GM12865 (cell line): Measurements from ENCODE around the gene UFD1.

Experiments
- DNase-seq: peaks from one replicate; pipeline ENCODE4 v3.0.0; 2010; ENCODE audit warnings: low read depth
- H3K4me3 ChIP-seq: 2 replicates; pipeline ENCODE4 v1.5.1; 2011; ENCODE audit warnings: mild to moderate bottlenecking, low read depth, low read length, control low read depth
- CTCF ChIP-seq: IDR thresholded peaks from 2 replicates; pipeline ENCODE4 v1.5.1; 2011; ENCODE audit warnings: low read length, control low read depth, low read depth, inconsistent platforms; ENCODE audit not compliant: insufficient read depth; ENCODE audit errors: missing control alignments

Gene UFD1

DNA sequence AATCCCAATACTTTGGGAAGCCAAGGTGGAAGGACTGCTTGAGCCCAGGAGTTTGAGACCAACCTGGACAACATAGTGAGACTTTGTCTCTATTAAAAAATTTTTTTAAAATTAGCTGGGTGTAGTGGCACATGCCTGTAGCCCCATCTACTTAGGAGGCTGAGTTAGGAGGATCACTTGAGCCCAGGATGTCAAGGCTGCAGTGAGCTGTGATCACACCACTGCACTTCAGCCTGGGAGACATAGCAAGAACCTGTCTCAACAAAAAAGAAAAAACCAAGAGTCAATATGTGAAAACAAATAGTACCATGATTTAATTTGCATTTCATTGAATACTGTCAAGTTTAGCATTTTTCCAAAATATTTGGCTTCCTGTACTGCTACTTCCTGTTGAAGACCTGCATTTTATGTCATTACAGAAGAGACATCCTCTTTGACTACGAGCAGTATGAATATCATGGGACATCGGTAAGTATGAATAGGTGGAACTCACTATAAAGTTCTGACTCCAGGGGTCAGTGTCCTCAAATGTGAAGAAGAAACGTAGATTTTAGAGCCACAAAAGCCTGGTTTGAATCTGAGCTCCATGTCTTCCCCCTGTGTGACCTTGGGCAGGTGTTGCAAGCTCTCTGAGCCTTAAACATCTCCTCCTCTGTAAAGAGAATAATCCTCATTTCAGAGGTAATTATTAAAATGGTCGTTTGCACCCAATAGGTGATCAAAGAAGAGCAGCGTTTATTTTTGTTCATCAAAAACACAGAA, 16.8 kb upstream of the UFD1 start:
- H3K4me3 ChIP-seq, result no peak overlapping the region
- no peak for DNase-seq
- TF ChIP-seq CTCF, result no peak

GRCh38 chr22:19494676-19495173, 15.7 kb upstream of the UFD1 start:
- no peak for TF ChIP-seq CTCF
- H3K4me3 ChIP-seq, result no peak overlapping the region
- no peak for DNase-seq

DNA sequence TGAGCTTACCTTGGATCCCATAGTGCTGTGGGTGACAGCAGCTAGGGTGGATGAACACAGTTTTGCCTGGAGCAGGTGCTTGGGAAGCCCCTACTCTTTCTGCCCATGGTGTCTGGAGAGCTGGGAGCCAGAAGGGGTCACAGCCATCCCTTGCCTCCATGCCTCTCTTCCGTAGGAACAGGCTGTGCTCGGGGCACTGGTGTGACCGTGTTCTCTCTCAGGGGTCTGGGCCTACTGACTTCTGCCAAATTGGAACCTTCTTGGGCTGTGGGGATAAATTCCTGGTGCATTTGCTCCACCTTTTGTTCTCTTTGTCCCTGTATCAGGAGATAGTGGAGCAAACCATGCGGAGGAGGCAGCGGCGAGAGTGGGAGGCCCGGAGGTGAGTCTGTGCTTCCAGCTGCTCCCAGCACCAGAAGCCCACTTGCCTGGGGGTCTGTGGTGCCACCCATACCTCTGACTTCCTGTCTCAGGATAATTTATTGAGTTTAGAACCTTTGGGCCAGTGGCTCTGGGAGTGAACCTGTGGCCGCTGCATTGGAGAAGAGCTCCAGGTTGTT, 15.1 kb upstream of the UFD1 start:
- no peak overlapping the region for H3K4me3 ChIP-seq
- no peak for DNase-seq
- no peak for TF ChIP-seq CTCF

GRCh38 chr22:19492504-19493174, 13.6 kb upstream of the UFD1 start:
- no peak for DNase-seq
- no peak for TF ChIP-seq CTCF
- H3K4me3 ChIP-seq, result no peak overlapping the region

DNA sequence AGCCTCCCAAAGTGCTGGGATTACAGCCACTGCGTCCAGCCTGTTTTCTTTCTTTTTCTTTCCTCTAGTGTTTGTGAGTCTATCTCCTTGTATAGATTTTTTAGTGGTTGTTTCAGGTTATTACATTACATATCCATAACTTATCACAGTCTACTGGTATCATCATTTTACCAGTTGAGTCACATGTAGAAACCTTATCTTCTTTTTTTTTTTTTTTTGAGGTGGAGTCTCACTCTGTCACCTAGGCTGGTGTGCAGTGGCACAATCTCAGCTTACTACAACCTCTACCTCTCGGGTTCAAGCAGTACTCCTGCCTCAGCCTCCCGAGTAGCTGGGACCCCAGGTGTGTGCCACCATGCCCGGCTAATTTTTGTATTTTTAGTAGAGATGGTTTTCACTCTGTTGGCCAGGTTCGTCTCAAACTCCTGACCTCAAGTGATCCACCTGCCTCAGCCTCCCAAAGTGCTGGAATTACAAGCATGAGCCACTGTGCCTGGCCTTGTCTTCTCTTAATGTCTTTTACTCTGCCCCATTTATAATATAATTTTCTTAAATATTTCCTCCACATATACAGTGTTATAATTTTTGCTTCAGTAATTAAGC, 11.7 kb upstream of the UFD1 start:
- no peak overlapping the region for H3K4me3 ChIP-seq
- no peak for DNase-seq
- TF ChIP-seq CTCF, result no peak

- no peak for DNase-seq
- no peak for TF ChIP-seq CTCF
- H3K4me3 ChIP-seq, result no peak overlapping the region
Observed at GRCh38 chr22:19488884-19489843, 10.2 kb upstream of the UFD1 start.
